ENCODE results near the gene ZNF530. TPM values are rescaled to one million over a fixed set of nuclear protein-coding genes. Genes with fewer than 3 reads are reported as not detected.

Gene ZNF530
- total RNA-seq, 1 experiment from 2014 or later = 11.3 TPM

- TSS peak; percentile 61 for BruUV-seq (replicated peaks)
- no peak for TF ChIP-seq EZH2 (IDR thresholded peaks at IDR 0.05; ENCODE audit: borderline replicate concordance, low read depth, low read length, poor library complexity, severe bottlenecking)
- peak; percentile 41 for TF ChIP-seq CTCF (conservative IDR thresholded peaks at IDR 0.05; ENCODE audit: low read depth, low read length)
- no peaks in the 10 kb centered on the region for H3K27me3 ChIP-seq (replicated peaks; ENCODE audit: insufficient read depth, low read depth, low read length, poor library complexity)
- peaks cover 51% of the 10 kb centered on the region for H3K9me3 ChIP-seq (ENCODE audit: low read depth, low read length, poor library complexity, severe bottlenecking)
- peak within 1 kb of the TSS; percentile 68 for H3K4me3 ChIP-seq (ENCODE audit: low read depth, low read length, poor library complexity, severe bottlenecking)
- intact Hi-C loops (cut with micrococcal nuclease; ENCODE audit: unreplicated experiment) = no loop called here
- H3K27ac ChIP-seq (ENCODE audit: low read depth, low read length, poor library complexity, severe bottlenecking) = peak within 1 kb of the TSS; percentile 46
- H3K36me3 ChIP-seq (ENCODE audit: insufficient read depth, low read length, poor library complexity, severe bottlenecking) = peaks cover 21% of the 10 kb centered on the region
- no peaks in the 10 kb centered on the region for H3K4me1 ChIP-seq (ENCODE audit: insufficient read depth, low read length, poor library complexity, severe bottlenecking)
- ChIA-PET POLR2A (ENCODE audit: low non-redundant PET) (no interaction called here), CTCF (no interaction called here)
- peak; percentile 99 for DNase-seq (ENCODE audit: low spot score)
These were observed 21.0 kb upstream of the ZNF530 start, which contains the start of gene ZNF416 for GRCh38 chr19:57578487-57579205. Gene ZNF416, minus strand, starts transcription at chr19:57578911. Its CDS starts 207 bp downstream, at chr19:57578704.

GRCh38 chr19:57583104-57583520 is 16.6 kb upstream of the ZNF530 start:
- CTCF ChIA-PET = no interaction called here
- Histone ChIP-seq H3K27ac (ENCODE audit: low read depth, low read length, poor library complexity, severe bottlenecking) (no peak overlapping the region), H3K27me3 (replicated peaks; ENCODE audit: insufficient read depth, low read depth, low read length, poor library complexity) (no peaks in the 10 kb centered on the region), H3K9me3 (ENCODE audit: low read depth, low read length, poor library complexity, severe bottlenecking) (peaks cover 43% of the 10 kb centered on the region), H3K36me3 (ENCODE audit: insufficient read depth, low read length, poor library complexity, severe bottlenecking) (peaks cover 8% of the 10 kb centered on the region), H3K4me1 (ENCODE audit: insufficient read depth, low read length, poor library complexity, severe bottlenecking) (no peaks in the 10 kb centered on the region), H3K4me3 (ENCODE audit: low read depth, low read length, poor library complexity, severe bottlenecking) (peak overlapping the region; percentile 62)
- POLR2A ChIA-PET (ENCODE audit: low non-redundant PET) = no interaction called here
- DNase-seq (ENCODE audit: low spot score) = no peak
- no TSS peak for BruUV-seq (replicated peaks)
- intact Hi-C loops (cut with micrococcal nuclease; ENCODE audit: unreplicated experiment) = no loop called here
- TF ChIP-seq EZH2 (IDR thresholded peaks at IDR 0.05; ENCODE audit: borderline replicate concordance, low read depth, low read length, poor library complexity, severe bottlenecking) (no peak), CTCF (conservative IDR thresholded peaks at IDR 0.05; ENCODE audit: low read depth, low read length) (no peak)

- peaks cover 49% of the 10 kb centered on the region for H3K9me3 ChIP-seq (ENCODE audit: low read depth, low read length, poor library complexity, severe bottlenecking)
- no peak within 1 kb of the TSS for H3K27ac ChIP-seq (ENCODE audit: low read depth, low read length, poor library complexity, severe bottlenecking)
- DNase-seq (ENCODE audit: low spot score) = peak; percentile 98
- peak within 1 kb of the TSS; percentile 62 for H3K4me3 ChIP-seq (ENCODE audit: low read depth, low read length, poor library complexity, severe bottlenecking)
- no peaks in the 10 kb centered on the region for H3K27me3 ChIP-seq (replicated peaks; ENCODE audit: insufficient read depth, low read depth, low read length, poor library complexity)
- BruUV-seq (replicated peaks) = no TSS peak
- ChIA-PET CTCF (no interaction called here), POLR2A (ENCODE audit: low non-redundant PET) (no interaction called here)
- H3K36me3 ChIP-seq (ENCODE audit: insufficient read depth, low read length, poor library complexity, severe bottlenecking) = peaks cover 11% of the 10 kb centered on the region
- intact Hi-C loops (cut with micrococcal nuclease; ENCODE audit: unreplicated experiment) = no loop called here
- TF ChIP-seq CTCF (conservative IDR thresholded peaks at IDR 0.05; ENCODE audit: low read depth, low read length) (peak; percentile 33), EZH2 (IDR thresholded peaks at IDR 0.05; ENCODE audit: borderline replicate concordance, low read depth, low read length, poor library complexity, severe bottlenecking) (no peak)
- no peaks in the 10 kb centered on the region for H3K4me1 ChIP-seq (ENCODE audit: insufficient read depth, low read length, poor library complexity, severe bottlenecking)
These were observed 15.9 kb upstream of the ZNF530 start, which contains the start of gene ZIK1 for GRCh38 chr19:57583521-57584416. Gene ZIK1, plus strand, starts transcription at chr19:57584145. Its CDS starts 212 bp downstream, at chr19:57584357.
